OCI-LY3 (cell line): ENCODE results near the gene CNEP1R1.

Experiments used
- H2AFZ ChIP-seq: fragments of 200-600, 300-600 bp; shearing (Covaris generic); 2 replicates; pipeline ENCODE4 v1.6.0; 2014; ENCODE audit warnings: antibody characterized with exemption, low read depth, low read length
- H3K27ac ChIP-seq: fragments of 200-600, 300-600 bp; sonication (generic); 2 replicates; pipeline ENCODE4 v1.5.1; 2014; ENCODE audit warnings: mild to moderate bottlenecking, low read length, moderate library complexity, mixed read lengths
- H3K27me3 ChIP-seq: fragments of 200-600, 300-600 bp; sonication (generic); 2 replicates; pipeline ENCODE4 v1.6.1; 2014; ENCODE audit warnings: low read depth, low read length, mixed read lengths
- H3K36me3 ChIP-seq: fragments of 200-600, 300-600 bp; sonication (generic); replicated peaks from 2 replicates; pipeline ENCODE3; 2014; ENCODE audit warnings: low read depth, low read length, mixed read lengths
- H3K4me1 ChIP-seq: fragments of 300-600, 200-600 bp; sonication (generic); 2 replicates; pipeline ENCODE4 v1.6.1; 2014; ENCODE audit warnings: low read length, mixed read lengths
- H3K4me2 ChIP-seq: fragments of 200-600, 300-600 bp; sonication (generic); 2 replicates; pipeline ENCODE4 v1.6.1; 2014; ENCODE audit warnings: low read length, mixed read lengths
- H3K4me3 ChIP-seq: fragments of 300-600, 200-600 bp; sonication (generic); 2 replicates; pipeline ENCODE4 v1.5.1; 2014; ENCODE audit warnings: antibody characterized with exemption, mild to moderate bottlenecking, low read length, moderate library complexity
- H3K79me2 ChIP-seq: fragments of 300-600, 200-600 bp; shearing (Covaris generic); 2 replicates; pipeline ENCODE4 v1.6.1; 2014; ENCODE audit warnings: mild to moderate bottlenecking, low read length, mixed read lengths
- H3K9ac ChIP-seq: fragments of 300-600, 200-600 bp; shearing (Covaris generic); 2 replicates; pipeline ENCODE4 v1.6.0; 2014; ENCODE audit warnings: mild to moderate bottlenecking, low read length, moderate library complexity
- H3K9me3 ChIP-seq: fragments of 200-600, 300-600 bp; shearing (Covaris generic); 2 replicates; pipeline ENCODE4 v1.6.1; 2014; ENCODE audit warnings: low read length, mixed read lengths; ENCODE audit not compliant: insufficient read depth
- H4K20me1 ChIP-seq: fragments of 200-600, 300-600 bp; sonication (generic); 2 replicates; pipeline ENCODE4 v1.6.1; 2016; ENCODE audit warnings: low read length, mixed read lengths; ENCODE audit not compliant: insufficient read depth
- EZH2phosphoT487 ChIP-seq: fragments of 200-600 bp; shearing (Covaris generic); IDR thresholded peaks from 2 replicates; pipeline ENCODE4 v1.6.1; 2018; ENCODE audit warnings: antibody characterized with exemption, mixed run types, low read depth
- TF ChIP-seq, protein P1 (sequence below): fragments of 200-600, 300-600 bp; sonication (generic); IDR thresholded peaks from 2 replicates; pipeline ENCODE4 v1.5.1; 2014; ENCODE audit warnings: antibody characterized with exemption, low read length, low read depth

Gene CNEP1R1

DNA sequence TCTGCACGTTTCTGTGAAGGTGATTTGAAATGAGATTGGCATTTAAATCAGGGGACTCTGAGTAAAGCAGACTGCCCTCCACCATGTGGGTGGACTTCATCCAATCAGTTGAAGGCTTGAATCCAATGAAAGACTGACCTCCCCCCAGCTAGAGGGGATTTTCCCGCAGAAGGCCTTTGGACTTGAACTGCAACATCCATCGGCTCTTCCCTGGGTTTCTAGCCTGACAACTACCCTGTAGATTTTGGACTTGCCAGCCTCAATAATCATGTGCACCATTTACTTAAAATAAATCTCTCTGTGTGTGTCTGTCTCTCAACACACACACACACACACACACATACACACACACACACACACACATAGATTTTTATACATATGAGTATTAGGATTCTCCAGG lies 23.9 kb upstream of the CNEP1R1 start:
- H3K79me2 ChIP-seq, result no peaks in the 10 kb centered on the region
- H3K4me3 ChIP-seq, result no peak overlapping the region
- no peaks in the 10 kb centered on the region for H3K9me3 ChIP-seq
- no peaks in the 10 kb centered on the region for H3K4me1 ChIP-seq
- H3K9ac ChIP-seq, result no peak overlapping the region
- H3K4me2 ChIP-seq, result no peak overlapping the region
- 0 out of 2 replicates have a peak, but pooled peaks cover 3% of the 10 kb centered on the region for H3K27me3 ChIP-seq
- H3K27ac ChIP-seq, result no peak overlapping the region
- no peaks in the 10 kb centered on the region for H3K36me3 ChIP-seq
- H2AFZ ChIP-seq, result no peak overlapping the region
- TF ChIP-seq, protein P1, sequence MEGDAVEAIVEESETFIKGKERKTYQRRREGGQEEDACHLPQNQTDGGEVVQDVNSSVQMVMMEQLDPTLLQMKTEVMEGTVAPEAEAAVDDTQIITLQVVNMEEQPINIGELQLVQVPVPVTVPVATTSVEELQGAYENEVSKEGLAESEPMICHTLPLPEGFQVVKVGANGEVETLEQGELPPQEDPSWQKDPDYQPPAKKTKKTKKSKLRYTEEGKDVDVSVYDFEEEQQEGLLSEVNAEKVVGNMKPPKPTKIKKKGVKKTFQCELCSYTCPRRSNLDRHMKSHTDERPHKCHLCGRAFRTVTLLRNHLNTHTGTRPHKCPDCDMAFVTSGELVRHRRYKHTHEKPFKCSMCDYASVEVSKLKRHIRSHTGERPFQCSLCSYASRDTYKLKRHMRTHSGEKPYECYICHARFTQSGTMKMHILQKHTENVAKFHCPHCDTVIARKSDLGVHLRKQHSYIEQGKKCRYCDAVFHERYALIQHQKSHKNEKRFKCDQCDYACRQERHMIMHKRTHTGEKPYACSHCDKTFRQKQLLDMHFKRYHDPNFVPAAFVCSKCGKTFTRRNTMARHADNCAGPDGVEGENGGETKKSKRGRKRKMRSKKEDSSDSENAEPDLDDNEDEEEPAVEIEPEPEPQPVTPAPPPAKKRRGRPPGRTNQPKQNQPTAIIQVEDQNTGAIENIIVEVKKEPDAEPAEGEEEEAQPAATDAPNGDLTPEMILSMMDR, result no peak
- TF ChIP-seq EZH2phosphoT487, result no peak
- no peaks in the 10 kb centered on the region for H4K20me1 ChIP-seq

DNA sequence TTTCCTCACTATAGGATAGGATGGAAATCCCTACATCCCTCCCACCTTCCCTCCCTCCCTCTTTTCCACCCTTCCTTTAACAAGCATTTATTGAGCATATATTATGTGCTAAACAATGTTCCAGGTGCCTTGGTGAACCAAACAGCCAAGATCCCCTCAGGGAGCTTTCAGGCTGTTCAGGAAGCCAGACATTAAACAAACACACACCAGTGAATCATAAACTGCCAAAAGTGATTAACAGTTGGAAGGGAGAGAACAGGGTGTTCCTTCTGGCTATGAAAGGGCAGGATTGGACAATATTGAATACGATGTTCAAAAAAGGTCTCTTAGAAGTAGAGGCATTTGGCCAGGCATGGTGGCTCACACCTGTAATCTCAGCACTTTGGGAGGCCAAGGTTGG lies 22.8 kb upstream of the CNEP1R1 start:
- no peaks in the 10 kb centered on the region for H3K9me3 ChIP-seq
- no peaks in the 10 kb centered on the region for H3K79me2 ChIP-seq
- no peak overlapping the region for H3K4me2 ChIP-seq
- H3K9ac ChIP-seq, result no peak overlapping the region
- H3K36me3 ChIP-seq, result no peaks in the 10 kb centered on the region
- no peak overlapping the region for H2AFZ ChIP-seq
- H4K20me1 ChIP-seq, result no peaks in the 10 kb centered on the region
- no peak overlapping the region for H3K4me3 ChIP-seq
- TF ChIP-seq EZH2phosphoT487, result no peak
- TF ChIP-seq, protein P1, result no peak
- 0 out of 2 replicates have a peak, but pooled peaks cover 3% of the 10 kb centered on the region for H3K27me3 ChIP-seq
- H3K4me1 ChIP-seq, result peaks cover 5% of the 10 kb centered on the region; the same call in 1 of the 2 replicates
- no peak overlapping the region for H3K27ac ChIP-seq

DNA sequence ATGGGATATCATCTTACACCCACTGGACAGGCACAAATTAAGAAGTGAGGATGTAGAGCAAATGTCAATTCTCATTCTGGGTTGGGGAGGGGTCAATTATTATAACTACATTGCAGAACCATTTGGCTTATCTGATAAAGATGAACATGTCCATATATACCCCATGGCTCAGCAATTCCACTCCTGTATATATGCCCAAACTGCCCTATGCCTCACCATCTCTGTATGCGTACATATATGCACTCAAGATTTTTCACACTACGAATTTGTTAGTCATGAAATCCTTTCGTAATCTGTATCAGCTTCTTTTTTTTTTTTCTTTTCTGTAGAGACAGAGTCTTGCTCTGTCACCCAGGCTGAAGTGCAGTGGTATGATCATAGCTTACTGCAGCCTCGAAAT lies 20.8 kb upstream of the CNEP1R1 start:
- Histone ChIP-seq H3K9ac (no peak overlapping the region), H3K27me3 (0 out of 2 replicates have a peak, but pooled peaks cover 3% of the 10 kb centered on the region), H3K4me3 (no peak overlapping the region), H3K36me3 (no peaks in the 10 kb centered on the region), H2AFZ (no peak overlapping the region), H3K79me2 (no peaks in the 10 kb centered on the region), H3K27ac (no peak overlapping the region), H4K20me1 (no peaks in the 10 kb centered on the region), H3K4me2 (no peak overlapping the region), H3K9me3 (no peaks in the 10 kb centered on the region), H3K4me1 (peaks cover 7% of the 10 kb centered on the region; the same call in 1 of the 2 replicates)
- TF ChIP-seq EZH2phosphoT487, result no peak
- TF ChIP-seq, protein P1, result no peak

DNA sequence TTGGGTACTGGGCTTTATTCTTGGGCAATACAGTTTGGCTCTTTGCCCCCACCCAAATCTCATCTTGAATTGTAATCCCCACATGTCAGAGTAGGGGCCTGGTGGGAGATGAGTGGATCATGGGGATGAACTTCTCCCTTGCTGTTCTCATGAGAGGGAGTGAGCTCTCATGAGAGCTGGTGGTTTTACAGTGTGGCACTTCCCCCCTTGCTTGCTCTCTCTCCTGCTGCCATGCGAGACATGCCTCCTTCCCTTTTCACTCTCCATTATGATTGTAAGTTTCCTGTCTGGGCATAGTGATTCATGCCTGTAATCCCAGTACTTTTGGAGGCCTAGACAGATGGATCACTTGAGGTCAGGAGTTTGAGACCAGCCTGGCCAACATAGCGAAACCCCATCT lies 18.1 kb upstream of the CNEP1R1 start:
- Histone ChIP-seq H3K9ac (no peak overlapping the region), H3K27ac (no peak overlapping the region), H3K4me2 (no peak overlapping the region), H3K4me3 (no peak overlapping the region), H2AFZ (no peak overlapping the region), H4K20me1 (no peaks in the 10 kb centered on the region), H3K79me2 (no peaks in the 10 kb centered on the region), H3K4me1 (peaks cover 7% of the 10 kb centered on the region; the same call in 1 of the 2 replicates), H3K36me3 (no peaks in the 10 kb centered on the region), H3K27me3 (0 out of 2 replicates have a peak, but pooled peaks cover 3% of the 10 kb centered on the region), H3K9me3 (no peaks in the 10 kb centered on the region)
- TF ChIP-seq EZH2phosphoT487, result no peak
- TF ChIP-seq, protein P1, result no peak
